Endothelial cell of umbilical vein (primary cell): Measurements from ENCODE around the gene TGFB1.

Experiments used
- CTCF ChIP-seq, 2 donors: IDR thresholded peaks; 1 replicate in 1 of 2; 2 replicates in 1 of 2; pipeline ENCODE4 v1.5.1; 2011; ENCODE audit warnings: low read length in 2 of 2, mild to moderate bottlenecking in 2 of 2, moderate library complexity in 2 of 2, control low read depth in 1 of 2, inconsistent platforms in 1 of 2, low read depth in 1 of 2; ENCODE audit not compliant: insufficient read depth in 1 of 2; ENCODE audit errors: extremely low read depth in 1 of 2
- POLR2A ChIP-seq: IDR thresholded peaks from 2 replicates; pipeline ENCODE4 v1.6.1; 2012; ENCODE audit warnings: low read depth, mild to moderate bottlenecking, control low read depth, low read length
- POLR2AphosphoS5 ChIP-seq: IDR thresholded peaks from 2 replicates; pipeline ENCODE4 v1.6.1; 2012; ENCODE audit warnings: low read depth, mild to moderate bottlenecking, control low read depth, low read length, moderate library complexity; ENCODE audit not compliant: insufficient read depth

GRCh38 chr19:41297628-41298347, 55.9 kb downstream of the TGFB1 start:
- TF ChIP-seq CTCF (IDR thresholded peaks at IDR 0.05; ENCODE audit: extremely low read depth in 1 of 2, insufficient read depth in 1 of 2, low read depth in 1 of 2, low read length in 2 of 2) (no peak), POLR2A (no peak), POLR2AphosphoS5 (no peak)
